KMS-11 (cell line): Measurements from ENCODE around the gene EPHB2.

Source experiments
- H2AFZ ChIP-seq: fragments of 200-600 bp; sonication (generic); 2 replicates; pipeline ENCODE4 v1.6.1; 2016; ENCODE audit warnings: antibody characterized with exemption, mixed run types, low read depth
- H3K27ac ChIP-seq: fragments of 200-600 bp; sonication (generic); 2 replicates; pipeline ENCODE4 v1.6.1; 2016; ENCODE audit warnings: mild to moderate bottlenecking, mixed run types
- H3K27me3 ChIP-seq: fragments of 200-600 bp; sonication (generic); 2 replicates; pipeline ENCODE4 v1.6.1; 2017; ENCODE audit warnings: mild to moderate bottlenecking, low read depth, mixed run types, moderate library complexity; ENCODE audit not compliant: insufficient read depth
- H3K36me3 ChIP-seq: fragments of 200-600 bp; sonication (generic); 2 replicates; pipeline ENCODE4 v1.6.1; 2017; ENCODE audit warnings: mild to moderate bottlenecking, mixed run types; ENCODE audit not compliant: insufficient read depth
- H3K4me1 ChIP-seq: fragments of 200-600 bp; sonication (generic); 2 replicates; pipeline ENCODE4 v1.6.1; 2016; ENCODE audit warnings: mild to moderate bottlenecking, low read depth, mixed run types; ENCODE audit not compliant: poor library complexity, severe bottlenecking
- H3K4me2 ChIP-seq: fragments of 200-600 bp; sonication (generic); 2 replicates; pipeline ENCODE4 v1.7.0; 2016; ENCODE audit warnings: mild to moderate bottlenecking, mixed run types
- H3K4me3 ChIP-seq: fragments of 200-600 bp; sonication (generic); IDR thresholded peaks from 2 replicates; pipeline ENCODE4 v1.6.1; 2017; ENCODE audit warnings: low read depth, low read length, mixed read lengths; ENCODE audit not compliant: insufficient read depth
- H3K79me2 ChIP-seq: fragments of 200-600 bp; sonication (generic); 2 replicates; pipeline ENCODE4 v1.6.1; 2016; ENCODE audit warnings: low read depth, mixed run types; ENCODE audit not compliant: insufficient read depth
- H3K9ac ChIP-seq: fragments of 200-600 bp; sonication (generic); 2 replicates; pipeline ENCODE4 v1.6.1; 2016; ENCODE audit warnings: mild to moderate bottlenecking, mixed run types
- H4K20me1 ChIP-seq: fragments of 200-600 bp; sonication (generic); 2 replicates; pipeline ENCODE4 v1.6.1; 2016; ENCODE audit warnings: mild to moderate bottlenecking, mixed run types; ENCODE audit not compliant: insufficient read depth
- CTCF ChIP-seq: fragments of 200-600 bp; sonication (generic); conservative IDR thresholded peaks from 2 replicates; pipeline ENCODE4 v1.6.1; 2017; ENCODE audit warnings: low read depth, mild to moderate bottlenecking, antibody characterized with exemption, low read length, moderate library complexity, mixed read lengths

The EPHB2 gene

GRCh38 chr1:22775478-22775877 lies 64.8 kb downstream of the EPHB2 start:
- Histone ChIP-seq H3K4me2 (no peak overlapping the region), H3K9ac (no peak overlapping the region), H3K4me1 (no peaks in the 10 kb centered on the region), H3K27ac (no peak overlapping the region), H3K27me3 (peaks cover 88% of the 10 kb centered on the region), H3K79me2 (no peaks in the 10 kb centered on the region), H3K36me3 (no peaks in the 10 kb centered on the region), H3K4me3 (no peak overlapping the region), H2AFZ (no peak overlapping the region), H4K20me1 (no peaks in the 10 kb centered on the region)
- no peak for TF ChIP-seq CTCF

GRCh38 chr1:22776035-22776613 lies 65.5 kb downstream of the EPHB2 start:
- Histone ChIP-seq H3K4me3 (no peak overlapping the region), H3K79me2 (no peaks in the 10 kb centered on the region), H2AFZ (no peak overlapping the region), H4K20me1 (no peaks in the 10 kb centered on the region), H3K4me1 (no peaks in the 10 kb centered on the region), H3K9ac (no peak overlapping the region), H3K36me3 (no peaks in the 10 kb centered on the region), H3K27me3 (peaks cover 87% of the 10 kb centered on the region), H3K27ac (no peak overlapping the region), H3K4me2 (no peak overlapping the region)
- TF ChIP-seq CTCF = no peak

GRCh38 chr1:22777388-22778057 lies 66.9 kb downstream of the EPHB2 start:
- Histone ChIP-seq H3K4me1 (no peaks in the 10 kb centered on the region), H3K4me3 (no peak overlapping the region), H4K20me1 (no peaks in the 10 kb centered on the region), H3K36me3 (no peaks in the 10 kb centered on the region), H3K27me3 (peaks cover 84% of the 10 kb centered on the region; the same call in 1 of the 2 replicates), H2AFZ (no peak overlapping the region), H3K79me2 (no peaks in the 10 kb centered on the region), H3K4me2 (no peak overlapping the region), H3K27ac (no peak overlapping the region), H3K9ac (no peak overlapping the region)
- no peak for TF ChIP-seq CTCF

- no peak overlapping the region for H3K4me2 ChIP-seq
- peaks cover 82% of the 10 kb centered on the region; the same call in 1 of the 2 replicates for H3K27me3 ChIP-seq
- no peaks in the 10 kb centered on the region for H4K20me1 ChIP-seq
- no peak overlapping the region for H3K9ac ChIP-seq
- H3K36me3 ChIP-seq = no peaks in the 10 kb centered on the region
- no peak overlapping the region for H3K4me3 ChIP-seq
- H2AFZ ChIP-seq = no peak overlapping the region
- no peak overlapping the region for H3K27ac ChIP-seq
- H3K79me2 ChIP-seq = no peaks in the 10 kb centered on the region
- no peaks in the 10 kb centered on the region for H3K4me1 ChIP-seq
- no peak for TF ChIP-seq CTCF
Observed at GRCh38 chr1:22778408-22778807, 67.8 kb downstream of the EPHB2 start.
